CD4-positive, alpha-beta T cell (primary cell): Measurements from ENCODE around the gene ENOX1. TPM values are rescaled to one million over a fixed set of nuclear protein-coding genes. Genes with fewer than 3 reads are reported as not detected.

Experiments used
- ATAC-seq: fragments of 200-7000 bp; cut with Tn5 transposase; one replicate; pipeline ENCODE4 v1.10.0; 2022; ENCODE audit warnings: mild to moderate bottlenecking; ENCODE audit not compliant: poor library complexity
- CTCF ChIA-PET: fragments of 350-600 bp; sonication (Branson Sonifier 250); formaldehyde crosslinking; loops from one replicate; lab custom pipeline; 2021; ENCODE audit warnings: antibody characterized with exemption, inconsistent platforms; lab: Charles Lee
- POLR2A ChIA-PET: fragments of 350-600 bp; sonication (Branson Sonifier 250); formaldehyde crosslinking; loops from one replicate; lab custom pipeline; 2021; ENCODE audit warnings: antibody characterized with exemption, inconsistent platforms; lab: Charles Lee
- DNase-seq, 14 experiments: peaks; one replicate each; pipeline ENCODE4 v3.0.0-alpha.2; 2013 to 2020; ENCODE audit warnings: mixed read lengths in 2 of 14
- H3K27ac ChIP-seq, 2 donors: one replicate each; pipeline versions ENCODE4 v1.5.1 to v1.7.0; 2013; ENCODE audit warnings: low read length in 2 of 2, low read depth in 1 of 2, mild to moderate bottlenecking in 1 of 2
- H3K27me3 ChIP-seq, 2 experiments: 1 replicate in 1 of 2; 2 replicates in 1 of 2; pipeline versions ENCODE4 v1.6.1 to v1.7.0; 2013; ENCODE audit warnings: low read length in 2 of 2, control low read depth in 1 of 2, mild to moderate bottlenecking in 1 of 2, moderate library complexity in 1 of 2; ENCODE audit not compliant: insufficient read depth in 2 of 2, control insufficient read depth in 1 of 2
- H3K36me3 ChIP-seq: one replicate; pipeline ENCODE4 v1.6.1; 2013; ENCODE audit warnings: low read length, control low read depth; ENCODE audit not compliant: insufficient read depth
- H3K4me1 ChIP-seq: one replicate; pipeline ENCODE4 v1.6.1; 2013; ENCODE audit warnings: low read length, control low read depth; ENCODE audit not compliant: insufficient read depth
- H3K4me3 ChIP-seq: one replicate; pipeline ENCODE4 v1.5.1; 2013; ENCODE audit warnings: mild to moderate bottlenecking, low read length, moderate library complexity
- H3K9me3 ChIP-seq, 2 experiments: 1 replicate in 1 of 2; 2 replicates in 1 of 2; pipeline versions ENCODE4 v1.6.1 to v1.7.0; 2013; ENCODE audit warnings: low read length in 2 of 2, mild to moderate bottlenecking in 2 of 2, control low read depth in 1 of 2, moderate library complexity in 1 of 2; ENCODE audit not compliant: control insufficient read depth in 1 of 2, insufficient read depth in 1 of 2
- H3K27ac Mint-ChIP-seq: one replicate; pipeline ENCODE4 v1.8.0; 2020; ENCODE audit warnings: mixed read lengths
- H3K27me3 Mint-ChIP-seq: one replicate; pipeline ENCODE4 v1.8.0; 2021; ENCODE audit warnings: mixed read lengths
- H3K36me3 Mint-ChIP-seq: one replicate; pipeline ENCODE4 v1.8.0; 2021; ENCODE audit warnings: low read depth, mixed read lengths
- H3K4me1 Mint-ChIP-seq: one replicate; pipeline ENCODE4 v1.8.0; 2021; ENCODE audit warnings: low read depth, mixed read lengths
- H3K4me3 Mint-ChIP-seq: one replicate; pipeline ENCODE4 v1.8.0; 2020; ENCODE audit warnings: mild to moderate bottlenecking, mixed read lengths
- H3K9me3 Mint-ChIP-seq: one replicate; pipeline ENCODE4 v1.8.0; 2020; ENCODE audit warnings: mixed read lengths
- CTCF ChIP-seq: fragments of 200-600 bp; IDR thresholded peaks from one replicate; pipeline ENCODE4 v1.8.0; 2022; ENCODE audit warnings: antibody characterized with exemption, mild to moderate bottlenecking
- intact Hi-C, 2 experiments: fragments of 100-400 bp; cut with DNase I in 1 of 2; cut with micrococcal nuclease in 1 of 2; formaldehyde crosslinking; loops; one replicate each; pipeline versions ENCODE4 v1.15.1 to v1.9.0; 2023 to 2025; cut with DNase I, micrococcal nuclease
- total RNA-seq, 174 experiments: library from RNA in 2 of 174; stranded (reverse) in 2 of 174; gene quantifications; one replicate each; pipeline ENCODE4 v1.2.3 and lab custom pipeline; 2021 to 2026

The ENOX1 gene
- total RNA-seq, 2 experiments from 2014 or later = not detected

- H3K9me3 ChIP-seq = no peaks in the 10 kb centered on the region
- no peaks in the 10 kb centered on the region for H3K36me3 ChIP-seq
- CTCF ChIA-PET = no interaction called here
- peaks cover 10% of the 10 kb centered on the region for H3K27me3 Mint-ChIP-seq
- no peak overlapping the region for H3K27ac ChIP-seq
- no peaks in the 10 kb centered on the region for H3K27me3 ChIP-seq
- no peaks in the 10 kb centered on the region for H3K4me1 Mint-ChIP-seq
- intact Hi-C loops = no loop called here
- no peaks in the 10 kb centered on the region for H3K9me3 Mint-ChIP-seq
- TF ChIP-seq CTCF = no peak
- H3K4me3 ChIP-seq = no peak overlapping the region
- no peaks in the 10 kb centered on the region for H3K36me3 Mint-ChIP-seq
- no peak overlapping the region for H3K4me3 Mint-ChIP-seq
- H3K4me1 ChIP-seq = no peaks in the 10 kb centered on the region
- no peak for DNase-seq
- no peak overlapping the region for H3K27ac Mint-ChIP-seq
- POLR2A ChIA-PET = no interaction called here
- ATAC-seq = no peak
Measured at GRCh38 chr13:43244481-43244880, 542.3 kb downstream of the ENOX1 start.

GRCh38 chr13:43243711-43244110, 543.1 kb downstream of the ENOX1 start:
- no peaks in the 10 kb centered on the region for H3K36me3 ChIP-seq
- Mint-ChIP-seq H3K4me1 (no peaks in the 10 kb centered on the region), H3K27ac (no peak overlapping the region), H3K36me3 (no peaks in the 10 kb centered on the region), H3K27me3 (peaks cover 10% of the 10 kb centered on the region), H3K9me3 (no peaks in the 10 kb centered on the region), H3K4me3 (no peak overlapping the region)
- H3K27me3 ChIP-seq = no peaks in the 10 kb centered on the region
- CTCF ChIA-PET = no interaction called here
- ATAC-seq (no peak), DNase-seq (no peak)
- H3K4me1 ChIP-seq = no peaks in the 10 kb centered on the region
- TF ChIP-seq CTCF = no peak
- intact Hi-C loops = no loop called here
- no peak overlapping the region for H3K27ac ChIP-seq
- POLR2A ChIA-PET = no interaction called here
- no peaks in the 10 kb centered on the region for H3K9me3 ChIP-seq
- no peak overlapping the region for H3K4me3 ChIP-seq

- intact Hi-C loops = no loop called here
- no peak overlapping the region for H3K4me3 ChIP-seq
- ChIA-PET POLR2A (no interaction called here), CTCF (no interaction called here)
- H3K36me3 ChIP-seq = no peaks in the 10 kb centered on the region
- no peaks in the 10 kb centered on the region for H3K4me1 ChIP-seq
- Mint-ChIP-seq H3K4me3 (no peak overlapping the region), H3K9me3 (no peaks in the 10 kb centered on the region), H3K4me1 (no peaks in the 10 kb centered on the region), H3K27me3 (peaks cover 10% of the 10 kb centered on the region), H3K36me3 (no peaks in the 10 kb centered on the region), H3K27ac (no peak overlapping the region)
- DNase-seq = no peak
- H3K27me3 ChIP-seq = no peaks in the 10 kb centered on the region
- no peak overlapping the region for H3K27ac ChIP-seq
- no peak for ATAC-seq
- H3K9me3 ChIP-seq = no peaks in the 10 kb centered on the region
- TF ChIP-seq CTCF = no peak
Measured at GRCh38 chr13:43242040-43242439, 544.7 kb downstream of the ENOX1 start.
